ENCODE results near the gene OXSR1. TPM values are rescaled to one million over a fixed set of nuclear protein-coding genes. Genes with fewer than 3 reads are reported as not detected.
A peak's percentile ranks its signal among the peaks of the same experiment; 100 is the strongest.

The OXSR1 gene
- total and polyA plus RNA-seq, 2 of the 13 experiments (the other 11 are each of a cell fraction or from before 2014, with no cell fraction given), result 27.4 to 32.6 TPM

GRCh38 chr3:38117748-38118420 lies 47.5 kb upstream of the OXSR1 start (continued):
- TF ChIP-seq ZNF256 (CRISPR knock-in tag; conservative IDR thresholded peaks at IDR 0.05) (no peak), DRAP1 (CRISPR knock-in tag; IDR thresholded peaks at IDR 0.05) (no peak), ZBTB10 (CRISPR knock-in tag; IDR thresholded peaks at IDR 0.05; ENCODE audit: borderline replicate concordance) (no peak), TBL1XR1 (IDR thresholded peaks at IDR 0.05; ENCODE audit: borderline replicate concordance, low read length, partially characterized antibody) (no peak), MNT (IDR thresholded peaks at IDR 0.05) (peak; percentile 62), HMGA1 (CRISPR knock-in tag; conservative IDR thresholded peaks at IDR 0.05) (no peak), ZNF280D (CRISPR knock-in tag; IDR thresholded peaks at IDR 0.05) (no peak), PPARG (CRISPR knock-in tag; conservative IDR thresholded peaks at IDR 0.05) (no peak; the same call in 1 of the 2 replicates), GLI4 (CRISPR knock-in tag; IDR thresholded peaks at IDR 0.05; ENCODE audit: borderline replicate concordance) (no peak), GPN1 (CRISPR knock-in tag; IDR thresholded peaks at IDR 0.05; ENCODE audit: borderline replicate concordance) (no peak), ZNF792 (CRISPR knock-in tag; IDR thresholded peaks at IDR 0.05) (peak; percentile 31; the same call in 1 of the 2 replicates), ZNF264 (CRISPR knock-in tag; IDR thresholded peaks at IDR 0.05) (no peak), MTERF4 (CRISPR knock-in tag; IDR thresholded peaks at IDR 0.05) (peak; percentile 76; the same call in 1 of the 2 replicates), ZFP37 (CRISPR knock-in tag; IDR thresholded peaks at IDR 0.05; ENCODE audit: borderline replicate concordance) (no peak), REXO4 (CRISPR knock-in tag; IDR thresholded peaks at IDR 0.05; ENCODE audit: borderline replicate concordance) (no peak), POGZ (CRISPR knock-in tag; IDR thresholded peaks at IDR 0.05) (0 out of 2 replicates have a peak, but pooled peaks have one; percentile 22), HNF4G (IDR thresholded peaks at IDR 0.05; ENCODE audit: borderline replicate concordance, low read depth, low read length) (no peak), HNF4G (CRISPR knock-in tag; IDR thresholded peaks at IDR 0.05; ENCODE audit: borderline replicate concordance, low read depth) (0 out of 2 replicates have a peak, but pooled peaks have one; percentile 40), CERS6 (CRISPR knock-in tag; IDR thresholded peaks at IDR 0.05) (no peak), NR3C1 (CRISPR knock-in tag; IDR thresholded peaks at IDR 0.05) (no peak)
